Ramos (cell line): ENCODE data around the gene SPTAN1.

Source experiments
- in situ Hi-C: fragments of 300-500 bp; cut with MboI; formaldehyde crosslinking; loops from one replicate; pipeline ENCODE4 v1.14.3; 2022; ENCODE audit warnings: low sequenced_read_pairs; ENCODE audit not compliant: unreplicated experiment

Gene SPTAN1

DNA sequence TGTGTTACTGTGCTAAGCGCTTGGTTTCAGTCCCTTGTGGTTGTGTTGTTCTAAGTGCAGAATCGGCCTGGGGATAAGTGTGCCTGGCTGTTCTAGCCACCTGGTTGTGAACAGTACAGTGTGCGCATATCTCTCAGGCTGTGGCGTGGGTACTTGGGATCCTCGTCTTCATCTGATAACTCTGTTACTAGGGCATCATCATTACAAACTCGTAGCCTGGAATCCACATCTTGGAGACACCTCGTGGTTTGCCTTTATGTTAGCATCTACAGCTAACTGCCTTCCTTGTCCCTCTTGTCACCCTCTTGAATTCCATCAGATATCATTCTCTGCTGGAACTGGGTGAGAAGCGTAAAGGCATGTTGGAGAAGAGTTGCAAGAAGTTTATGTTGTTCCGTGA is 41.5 kb downstream of the SPTAN1 start:
- in situ Hi-C loops, result no loop called here

DNA sequence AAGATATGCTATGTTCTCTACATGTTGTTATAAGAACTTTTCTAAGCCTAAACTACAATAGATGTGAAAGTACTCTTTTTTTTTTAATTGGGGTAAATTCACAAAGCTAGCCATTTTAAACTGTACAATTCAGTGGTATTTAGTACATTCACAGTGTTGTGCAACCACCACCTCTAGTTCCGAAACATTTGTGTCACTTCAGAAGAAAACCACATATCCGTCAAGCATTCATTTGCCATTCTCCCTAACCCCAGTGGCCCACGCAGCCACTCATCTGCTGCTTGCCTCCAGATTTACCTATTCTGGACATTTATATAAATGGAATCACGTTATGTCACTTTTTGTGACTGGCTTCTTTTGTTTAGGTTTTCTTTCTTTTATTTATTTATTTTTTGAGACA is 43.1 kb downstream of the SPTAN1 start:
- in situ Hi-C loops, result no loop called here

DNA sequence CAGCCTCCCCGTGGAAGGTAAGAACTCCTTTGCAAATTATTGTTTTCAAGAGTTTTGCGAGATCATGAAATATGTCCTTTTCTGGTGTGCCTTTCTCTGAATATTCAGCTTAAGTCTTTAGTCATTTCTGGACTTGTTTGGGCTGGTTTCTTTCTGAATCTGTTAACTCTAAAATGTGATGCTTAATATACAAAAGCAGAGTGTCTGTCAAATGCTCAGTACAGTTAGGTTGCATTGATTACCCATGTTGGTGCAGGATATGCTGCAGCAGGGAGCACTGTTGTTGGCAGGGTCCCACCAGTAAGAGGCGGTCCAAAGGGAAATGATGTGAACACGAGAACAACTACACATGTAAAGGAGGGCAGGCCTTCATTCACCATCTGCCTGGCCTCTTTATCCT is 47.7 kb downstream of the SPTAN1 start:
- in situ Hi-C loops, result no loop called here

DNA sequence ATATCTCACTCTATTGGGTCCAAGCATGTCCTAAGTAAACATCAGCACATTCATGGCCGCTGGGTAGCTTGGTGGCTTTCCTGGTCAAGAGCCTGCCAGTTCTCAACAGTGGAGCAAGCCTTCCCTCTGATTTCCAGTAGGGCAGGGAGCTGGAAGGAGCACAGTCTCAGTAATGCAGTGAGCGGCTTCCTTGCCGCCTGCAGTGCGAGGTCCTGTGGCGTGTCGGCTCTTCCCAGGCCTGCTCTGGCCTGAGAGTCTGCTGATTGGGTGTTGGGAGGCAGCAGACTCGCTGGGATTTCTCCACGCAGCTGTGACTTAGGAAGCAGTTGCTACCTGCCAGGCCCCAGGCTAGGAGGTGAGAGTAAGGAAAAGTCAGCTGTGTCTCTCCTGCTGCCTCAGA is 51.3 kb downstream of the SPTAN1 start:
- in situ Hi-C loops, result no loop called here

DNA sequence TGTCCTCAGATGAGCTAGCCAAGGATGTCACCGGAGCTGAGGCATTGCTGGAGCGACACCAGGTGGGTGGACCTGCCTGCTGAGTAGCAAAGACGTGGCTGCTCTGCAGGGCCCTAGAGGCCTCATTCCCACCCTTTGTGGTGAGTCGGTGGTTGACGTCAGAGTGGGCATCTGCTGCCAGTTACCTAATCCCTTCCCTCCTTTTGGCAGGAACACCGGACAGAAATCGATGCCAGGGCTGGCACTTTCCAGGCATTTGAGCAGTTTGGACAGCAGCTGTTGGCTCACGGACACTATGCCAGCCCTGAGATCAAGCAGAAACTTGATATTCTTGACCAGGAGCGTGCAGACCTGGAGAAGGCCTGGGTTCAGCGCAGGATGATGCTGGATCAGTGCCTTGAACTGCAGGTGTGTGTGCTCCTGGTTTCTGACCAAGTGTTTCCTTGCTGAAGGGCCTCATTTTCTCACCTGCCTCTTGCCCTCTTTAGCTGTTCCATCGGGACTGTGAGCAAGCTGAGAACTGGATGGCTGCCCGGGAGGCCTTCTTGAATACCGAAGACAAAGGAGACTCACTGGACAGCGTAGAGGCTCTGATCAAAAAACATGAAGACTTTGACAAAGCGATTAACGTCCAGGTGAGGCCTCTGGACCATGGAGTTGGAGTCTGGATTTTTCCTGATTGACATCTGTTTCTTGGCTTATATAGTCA is 55.4 kb downstream of the SPTAN1 start:
- in situ Hi-C loops, result no loop called here

DNA sequence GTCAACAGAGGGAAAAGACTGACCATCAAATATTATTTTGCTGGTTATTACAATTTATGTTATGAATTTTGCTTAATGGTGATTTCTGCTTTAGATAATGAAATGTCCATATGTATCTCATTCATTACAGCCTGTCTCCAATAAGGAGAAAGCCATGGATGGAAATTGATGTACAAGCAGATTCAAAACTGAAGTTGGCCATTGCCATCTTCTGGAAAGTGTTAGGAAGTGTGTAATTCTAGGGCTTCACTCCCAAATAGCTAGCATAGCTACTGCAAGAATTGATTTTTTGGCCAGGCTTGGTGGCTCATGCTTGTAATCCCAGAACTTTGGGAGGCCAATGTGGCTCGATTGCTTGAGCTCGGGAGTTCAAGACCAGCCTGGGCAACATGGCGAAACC is 58.5 kb downstream of the SPTAN1 start:
- in situ Hi-C loops, result no loop called here

DNA sequence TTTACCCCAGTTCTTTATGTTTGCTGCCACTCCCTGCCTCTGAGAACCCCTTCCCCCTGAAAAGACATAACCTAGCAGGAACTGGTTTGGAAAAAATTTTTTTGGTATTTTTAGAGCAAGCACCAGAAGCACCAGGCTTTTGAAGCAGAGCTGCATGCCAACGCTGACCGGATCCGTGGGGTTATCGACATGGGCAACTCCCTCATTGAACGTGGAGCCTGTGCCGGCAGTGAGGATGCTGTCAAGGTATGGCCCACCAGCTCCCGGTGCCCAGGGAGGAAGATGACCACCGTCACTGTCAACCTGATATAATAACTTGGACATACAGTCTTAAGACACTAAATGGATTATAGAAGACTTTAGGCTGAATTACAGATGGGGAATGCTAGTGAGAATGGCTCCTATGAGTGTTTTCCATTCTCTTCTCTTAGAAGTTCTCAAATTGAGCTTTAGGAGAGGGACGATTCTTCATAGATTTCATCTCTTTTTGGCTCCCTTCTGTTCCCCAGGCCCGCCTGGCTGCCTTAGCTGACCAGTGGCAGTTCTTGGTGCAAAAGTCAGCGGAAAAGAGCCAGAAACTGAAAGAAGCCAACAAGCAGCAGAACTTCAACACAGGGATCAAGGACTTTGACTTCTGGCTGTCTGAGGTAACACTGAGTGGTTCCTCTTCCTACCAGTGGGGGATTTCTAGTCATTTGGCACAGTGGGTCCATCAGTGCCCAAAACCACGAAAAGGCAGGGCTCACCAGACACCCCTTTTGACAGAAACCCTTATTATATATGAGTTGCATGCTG is 59.4 kb downstream of the SPTAN1 start:
- in situ Hi-C loops, result no loop called here

DNA sequence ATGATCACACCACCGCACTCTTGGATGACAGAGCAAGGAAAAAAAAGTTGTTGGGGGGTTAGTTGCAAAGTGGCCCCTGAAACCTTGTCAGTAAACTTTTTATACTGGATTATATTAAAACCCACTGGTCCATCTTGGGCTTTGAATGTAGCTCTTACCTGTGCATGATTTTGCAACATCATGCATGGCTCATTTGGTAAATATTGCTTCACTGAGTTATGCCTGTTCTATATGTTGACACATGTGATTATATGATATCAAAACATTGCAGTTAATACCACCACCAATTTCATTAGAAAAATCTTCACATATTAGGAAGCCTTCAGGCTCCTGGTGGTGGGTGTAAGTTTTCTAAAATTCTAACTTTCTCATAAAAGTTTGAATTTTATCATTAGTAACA is 62.3 kb downstream of the SPTAN1 start:
- in situ Hi-C loops, result no loop called here

DNA sequence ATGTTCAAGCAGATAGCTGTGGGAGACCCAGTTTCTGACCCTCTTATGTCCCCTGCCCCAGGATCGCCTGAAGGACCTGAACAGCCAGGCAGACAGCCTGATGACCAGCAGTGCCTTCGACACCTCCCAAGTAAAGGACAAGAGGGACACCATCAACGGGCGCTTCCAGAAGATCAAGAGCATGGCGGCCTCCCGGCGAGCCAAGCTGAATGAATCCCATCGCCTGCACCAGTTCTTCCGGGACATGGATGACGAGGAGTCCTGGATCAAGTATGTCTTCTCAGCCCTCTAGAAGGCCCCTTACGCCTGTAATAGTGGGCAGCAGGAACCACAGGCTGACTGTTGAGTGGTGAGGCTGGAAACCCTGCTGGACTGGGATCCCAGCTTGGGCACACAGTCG is 63.2 kb downstream of the SPTAN1 start:
- in situ Hi-C loops, result no loop called here

DNA sequence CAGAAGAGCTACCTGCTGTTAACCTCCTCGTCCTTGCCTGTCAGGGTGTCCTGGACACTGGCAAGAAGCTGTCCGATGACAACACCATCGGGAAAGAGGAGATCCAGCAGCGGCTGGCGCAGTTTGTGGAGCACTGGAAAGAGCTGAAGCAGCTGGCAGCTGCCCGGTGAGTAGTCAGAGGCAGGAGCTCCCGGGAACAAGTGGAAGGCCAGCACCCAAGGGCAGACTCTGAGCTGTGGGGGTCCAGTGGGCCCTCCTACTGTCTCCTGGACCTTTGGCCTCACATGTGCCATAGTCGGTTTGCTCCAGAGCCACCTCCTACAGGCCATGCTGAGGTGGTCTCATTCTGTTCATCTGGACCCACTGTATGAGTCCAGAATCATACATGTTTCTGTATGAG is 65.6 kb downstream of the SPTAN1 start:
- in situ Hi-C loops, result no loop called here

DNA sequence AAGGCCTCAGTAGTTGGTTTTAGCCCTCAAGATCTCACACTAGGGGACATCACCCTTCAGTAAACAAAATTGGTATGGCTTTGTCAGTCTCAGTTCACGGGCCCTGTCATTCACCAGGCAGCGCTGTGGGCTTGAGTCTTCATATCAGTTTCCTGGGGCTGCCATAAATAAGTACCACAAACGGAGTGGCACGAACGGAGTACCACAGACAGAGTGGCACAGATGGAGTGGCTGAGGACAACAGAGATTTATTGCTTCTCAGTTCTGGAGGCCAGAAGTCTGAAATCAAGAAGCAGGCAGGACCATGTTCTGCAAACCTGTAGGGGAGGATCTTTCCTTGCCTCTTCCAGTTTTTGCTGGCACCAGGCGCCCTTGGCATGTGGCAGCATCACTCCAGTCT is 66.7 kb downstream of the SPTAN1 start:
- in situ Hi-C loops, result no loop called here

DNA sequence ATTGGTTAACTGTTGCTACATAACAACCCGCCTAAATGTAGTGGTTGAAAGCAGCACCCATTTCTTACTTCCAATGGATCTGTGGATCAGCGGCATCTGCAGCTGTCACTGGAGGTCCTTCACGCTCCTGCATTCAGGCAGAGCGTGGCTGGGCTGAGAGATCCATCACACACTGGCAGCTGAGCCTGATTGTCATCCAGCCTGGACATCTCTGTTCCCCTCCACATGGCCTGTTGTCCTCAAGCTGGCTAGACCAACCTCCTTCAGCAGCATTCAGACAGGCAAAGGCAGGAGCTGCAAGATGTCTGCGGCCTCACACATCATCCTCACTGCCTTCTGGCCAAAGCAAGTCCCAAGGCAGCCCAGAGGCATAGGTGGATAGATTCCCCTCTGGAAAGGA is 67.4 kb downstream of the SPTAN1 start:
- in situ Hi-C loops, result no loop called here

DNA sequence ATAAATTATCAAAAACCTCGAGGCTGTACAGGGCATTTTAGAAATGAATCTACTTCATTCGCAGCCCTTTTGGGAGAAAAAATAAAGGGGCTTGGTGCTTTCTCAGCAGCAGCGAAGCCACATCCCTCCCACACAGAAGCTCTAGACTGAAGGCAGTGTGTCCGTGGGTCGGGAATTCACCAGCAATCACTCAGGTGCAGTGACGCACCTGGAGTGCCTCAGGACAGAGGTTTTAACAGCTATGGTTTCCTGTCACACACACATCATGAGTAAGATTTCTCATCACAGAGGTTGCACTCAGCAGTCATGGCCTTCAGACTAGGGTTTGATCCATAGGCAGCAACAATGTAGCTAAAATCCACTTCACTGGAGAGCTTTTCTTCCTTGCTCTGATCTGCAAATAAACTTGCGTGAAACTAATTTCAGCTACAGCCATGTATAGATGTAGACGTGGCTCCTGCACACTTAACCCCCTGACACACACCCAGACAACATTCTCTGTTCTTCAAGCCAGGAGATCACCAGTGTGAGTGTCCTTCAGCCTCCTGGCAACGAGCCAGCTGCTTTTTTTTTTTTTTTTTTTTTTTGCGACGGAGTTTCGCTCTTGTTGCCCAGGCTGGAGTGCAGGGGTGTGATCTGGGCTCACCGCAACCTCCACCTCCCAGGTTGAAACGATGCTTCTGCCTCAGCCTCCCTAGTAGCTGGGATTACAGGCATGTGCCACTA is 69.5 kb downstream of the SPTAN1 start:
- in situ Hi-C loops, result no loop called here

DNA sequence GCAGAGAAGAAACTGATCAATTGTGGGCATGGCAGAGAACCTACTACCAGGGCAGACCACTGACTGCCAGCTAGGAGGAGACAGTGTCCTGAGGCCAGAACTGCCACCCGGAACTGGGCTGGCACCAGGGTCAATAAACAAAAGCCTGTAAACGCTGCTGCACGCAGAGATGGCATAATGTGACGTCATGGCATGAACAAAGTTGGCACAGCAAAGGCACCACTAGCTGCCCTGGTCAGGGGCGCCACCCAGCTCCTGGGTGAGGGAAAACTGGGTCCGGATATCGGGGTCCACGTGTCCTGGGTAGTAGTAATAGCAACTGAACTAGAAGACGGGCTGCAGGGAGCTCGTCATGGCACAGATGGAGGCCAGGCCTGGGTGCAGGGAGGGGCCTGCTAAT is 72.2 kb downstream of the SPTAN1 start:
- in situ Hi-C loops, result no loop called here

DNA sequence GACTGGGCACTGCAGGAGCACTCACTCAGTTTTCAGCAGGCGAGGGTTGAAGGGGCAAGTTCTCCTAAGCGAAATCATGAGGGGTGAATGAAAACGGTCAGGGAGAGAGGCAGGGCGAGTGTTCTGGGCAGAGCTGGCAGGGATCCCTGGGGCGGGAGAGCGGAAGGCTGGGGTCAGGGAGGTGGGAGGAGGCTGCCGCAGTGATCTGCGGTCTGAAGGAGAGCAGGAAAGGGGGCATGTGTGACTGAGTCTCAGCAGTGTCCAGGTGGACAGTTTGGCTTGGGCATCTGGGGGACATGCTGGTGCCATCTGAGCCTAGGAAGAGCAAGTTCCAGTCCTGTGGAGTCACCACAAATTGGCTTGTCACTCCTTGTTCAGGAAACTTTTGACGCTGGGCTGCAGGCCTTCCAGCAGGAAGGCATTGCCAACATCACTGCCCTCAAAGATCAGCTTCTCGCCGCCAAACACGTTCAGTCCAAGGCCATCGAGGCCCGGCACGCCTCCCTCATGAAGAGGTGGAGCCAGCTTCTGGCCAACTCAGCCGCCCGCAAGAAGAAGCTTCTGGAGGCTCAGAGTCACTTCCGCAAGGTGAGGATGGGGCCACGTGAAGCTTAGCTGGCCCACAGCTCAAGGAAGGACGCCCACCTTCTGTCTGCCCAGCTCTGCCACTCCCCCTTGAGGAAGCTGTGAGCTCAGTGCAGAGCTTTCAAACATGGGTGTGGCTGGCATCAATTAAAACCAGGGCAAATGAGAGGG is 73.2 kb downstream of the SPTAN1 start:
- in situ Hi-C loops, result no loop called here

DNA sequence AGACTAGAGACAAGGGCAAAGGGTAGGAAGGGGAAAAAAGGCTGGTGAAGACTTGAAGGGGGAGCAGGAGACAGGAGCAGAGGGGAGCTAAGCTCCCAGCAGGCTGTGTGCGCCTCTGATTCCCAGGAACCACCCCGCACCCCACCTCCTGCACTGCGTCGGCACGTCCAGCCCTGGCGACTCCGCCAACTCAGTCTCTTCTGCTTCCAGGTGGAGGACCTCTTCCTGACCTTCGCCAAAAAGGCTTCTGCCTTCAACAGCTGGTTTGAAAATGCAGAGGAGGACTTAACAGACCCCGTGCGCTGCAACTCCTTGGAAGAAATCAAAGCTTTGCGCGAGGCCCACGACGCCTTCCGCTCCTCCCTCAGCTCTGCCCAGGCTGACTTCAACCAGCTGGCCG is 73.8 kb downstream of the SPTAN1 start:
- in situ Hi-C loops, result no loop called here

DNA sequence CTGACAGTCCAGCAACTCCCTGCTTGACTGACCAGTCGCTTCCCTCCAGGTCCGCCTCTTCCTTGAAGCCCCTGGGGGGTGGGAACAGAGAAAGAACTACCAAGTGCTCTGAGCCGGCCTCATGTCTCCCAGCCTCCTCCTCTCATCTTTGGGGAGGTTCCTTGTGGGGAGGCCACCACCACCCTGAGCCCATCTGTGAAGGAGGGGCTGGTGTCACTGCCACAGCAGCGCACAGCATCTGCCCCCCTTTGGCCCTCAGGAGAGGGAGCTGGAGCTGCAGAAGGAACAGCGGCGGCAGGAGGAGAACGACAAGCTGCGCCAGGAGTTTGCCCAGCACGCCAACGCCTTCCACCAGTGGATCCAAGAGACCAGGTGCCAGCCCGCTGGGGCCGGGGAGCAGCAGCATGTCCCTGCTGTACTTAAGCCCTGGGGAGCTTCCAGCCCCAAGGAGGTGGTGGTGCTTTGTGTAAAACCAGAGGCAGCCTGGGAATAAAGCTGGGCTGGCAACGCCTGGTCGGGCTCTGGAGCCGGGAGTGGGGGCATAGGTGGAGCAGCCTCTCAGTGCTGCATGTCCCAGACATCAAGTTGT is 74.8 kb downstream of the SPTAN1 start:
- in situ Hi-C loops, result no loop called here

DNA sequence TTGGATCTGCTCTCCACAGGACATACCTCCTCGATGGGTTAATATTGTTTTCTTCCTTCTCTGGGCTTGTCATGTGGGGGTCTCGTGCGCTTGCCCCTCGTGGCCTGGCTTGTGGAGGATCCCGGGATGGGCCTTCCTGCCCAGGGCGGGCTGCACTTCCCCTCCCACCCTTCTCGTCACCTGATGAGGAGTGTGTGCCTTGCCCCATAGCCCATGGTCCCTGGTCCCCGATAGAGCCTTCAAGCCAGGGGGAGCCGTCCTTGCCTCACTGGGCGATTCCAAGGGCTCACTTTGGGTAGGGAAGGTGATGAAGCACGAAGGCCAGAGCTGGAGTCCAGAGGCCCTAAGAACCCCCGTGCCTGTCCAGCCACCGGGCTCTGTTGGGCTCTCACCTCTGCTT is 75.5 kb downstream of the SPTAN1 start:
- in situ Hi-C loops, result no loop called here

DNA sequence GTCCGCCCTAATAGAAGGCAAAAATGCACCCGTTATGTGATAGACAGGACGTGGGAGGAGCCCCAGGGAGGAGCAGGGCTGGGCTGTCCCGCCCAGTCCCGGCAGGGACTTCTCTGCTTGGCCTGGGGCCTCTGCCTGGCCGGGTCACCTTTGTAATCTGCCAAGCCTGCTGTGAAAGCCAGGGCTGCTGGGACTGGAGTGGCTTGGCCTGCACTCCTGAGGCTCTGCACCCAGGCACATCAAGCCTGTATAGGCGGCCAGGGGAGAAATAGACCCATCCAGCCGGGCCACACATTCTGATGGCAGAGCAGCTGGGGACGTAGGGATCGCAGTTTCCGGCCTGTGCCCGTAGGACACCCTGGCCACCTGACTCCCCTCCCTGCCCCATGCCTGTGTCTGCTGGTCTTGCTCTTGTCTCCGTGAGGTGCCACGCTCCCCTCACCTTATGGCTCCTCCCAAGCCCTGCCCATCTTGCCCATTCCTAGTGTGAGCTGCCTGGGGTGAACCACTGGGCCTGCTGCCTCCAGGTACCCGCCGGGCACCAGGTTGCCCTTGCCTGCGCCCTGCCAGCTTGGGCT is 76.2 kb downstream of the SPTAN1 start:
- in situ Hi-C loops, result no loop called here

DNA sequence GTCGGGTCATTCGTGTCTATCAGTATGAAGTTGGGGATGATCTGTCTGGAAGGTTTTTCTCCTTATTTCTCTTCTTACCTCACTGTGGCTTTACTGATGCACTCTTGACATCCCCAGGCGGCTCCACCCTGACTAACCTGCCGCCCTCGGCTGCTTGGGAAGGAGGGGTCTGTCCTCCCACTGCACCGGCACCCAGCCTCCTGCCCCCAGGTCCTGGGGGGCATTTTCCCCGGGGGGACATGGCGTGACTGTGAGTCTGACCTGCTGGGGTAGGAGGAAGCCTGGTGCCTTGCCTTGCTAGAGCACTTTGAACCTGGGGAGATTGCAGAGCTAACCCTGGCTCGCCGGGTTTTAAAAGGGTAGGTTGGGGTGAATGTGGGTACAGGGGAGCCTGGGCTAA is 76.7 kb downstream of the SPTAN1 start:
- in situ Hi-C loops, result no loop called here
